Keratinocyte (primary cell): ENCODE data around the gene SUN1. TPM values are rescaled to one million over a fixed set of nuclear protein-coding genes. Genes with fewer than 3 reads are reported as not detected.

Experiments used
- DNase-seq: peaks from one replicate; pipeline ENCODE4 v3.0.0-alpha.2; 2011; ENCODE audit warnings: low read depth, missing footprints, low spot score
- FAIRE-seq: peaks from 2 replicates; lab custom pipeline; 2011; peaks lifted over from hg19 to GRCh38; lab: Jason Lieb, UNC
- H2AFZ ChIP-seq: 2 replicates; pipeline ENCODE4 v1.6.0; 2012; ENCODE audit warnings: low read length, control low read depth, inconsistent platforms; ENCODE audit not compliant: control insufficient read depth
- H3K27ac ChIP-seq: 2 replicates; pipeline ENCODE4 v1.5.1; 2011; ENCODE audit warnings: low read length; ENCODE audit not compliant: control insufficient read depth, insufficient read depth
- H3K27me3 ChIP-seq: 3 replicates; pipeline ENCODE4 v1.6.0; 2011; ENCODE audit warnings: low read length; ENCODE audit not compliant: control insufficient read depth, insufficient read depth; ENCODE audit errors: extremely low read depth
- H3K36me3 ChIP-seq, 2 experiments: 2 replicates in 1 of 2; 3 replicates in 1 of 2; pipeline ENCODE4 v1.5.1; 2011; ENCODE audit warnings: low read length in 2 of 2, mild to moderate bottlenecking in 1 of 2; ENCODE audit not compliant: control insufficient read depth in 2 of 2, insufficient read depth in 2 of 2; ENCODE audit errors: extremely low read depth in 1 of 2
- H3K4me1 ChIP-seq: 3 replicates; pipeline ENCODE4 v1.5.1; 2011; ENCODE audit warnings: low read length; ENCODE audit not compliant: control insufficient read depth, insufficient read depth; ENCODE audit errors: extremely low read depth
- H3K4me2 ChIP-seq: 3 replicates; pipeline ENCODE4 v1.6.0; 2011; ENCODE audit warnings: low read depth, low read length; ENCODE audit not compliant: control insufficient read depth, insufficient read depth; ENCODE audit errors: extremely low read depth
- H3K4me3 ChIP-seq, 3 experiments: fragments of 200-600 bp in 1 of 3; sonication (generic) in 1 of 3; 2 replicates in 2 of 3; 3 replicates in 1 of 3; pipeline ENCODE4 v1.5.1; 2011 to 2016; ENCODE audit warnings: low read length in 3 of 3, mild to moderate bottlenecking in 3 of 3, control low read depth in 2 of 3, inconsistent platforms in 1 of 3, low read depth in 1 of 3, mixed read lengths in 1 of 3, mixed run types in 1 of 3, moderate library complexity in 1 of 3; ENCODE audit not compliant: control insufficient read depth in 2 of 3, insufficient read depth in 2 of 3; ENCODE audit errors: extremely low read depth in 1 of 3
- H3K79me2 ChIP-seq: 2 replicates; pipeline ENCODE4 v1.6.0; 2012; ENCODE audit warnings: low read length; ENCODE audit not compliant: control insufficient read depth, insufficient read depth
- H3K9ac ChIP-seq: 3 replicates; pipeline ENCODE4 v1.6.0; 2011; ENCODE audit warnings: low read length; ENCODE audit not compliant: control insufficient read depth, insufficient read depth; ENCODE audit errors: extremely low read depth
- H3K9me1 ChIP-seq: 3 replicates; pipeline ENCODE4 v1.6.0; 2011; ENCODE audit warnings: low read length; ENCODE audit not compliant: control insufficient read depth, insufficient read depth; ENCODE audit errors: extremely low read depth
- H3K9me3 ChIP-seq: 2 replicates; pipeline ENCODE4 v1.5.1; 2012; ENCODE audit warnings: low read depth, low read length; ENCODE audit not compliant: control insufficient read depth
- H4K20me1 ChIP-seq: 3 replicates; pipeline ENCODE4 v1.6.0; 2011; ENCODE audit warnings: low read length; ENCODE audit not compliant: control insufficient read depth, insufficient read depth; ENCODE audit errors: extremely low read depth
- CTCF ChIP-seq, 3 experiments: IDR thresholded peaks in 1 of 3; conservative IDR thresholded peaks in 1 of 3; optimal IDR thresholded peaks in 1 of 3; 2 replicates in 2 of 3; 3 replicates in 1 of 3; pipeline versions ENCODE3 to v1.5.1; 2011; ENCODE audit warnings: low read length in 3 of 3, mild to moderate bottlenecking in 3 of 3, moderate library complexity in 2 of 3, control low read depth in 1 of 3, inconsistent platforms in 1 of 3; ENCODE audit not compliant: insufficient read depth in 2 of 3; ENCODE audit errors: extremely low read depth in 1 of 3
- EZH2 ChIP-seq: IDR thresholded peaks from one replicate; pipeline ENCODE4 v1.6.1; 2012; ENCODE audit warnings: inconsistent platforms, mild to moderate bottlenecking, low read length, moderate library complexity
- dilution Hi-C: fragments of 300-500 bp; cut with MboI; formaldehyde crosslinking; loops from one replicate; pipeline ENCODE4 v1.7.0; 2020; ENCODE audit warnings: low sequenced_read_pairs; ENCODE audit not compliant: extremely low pct_ligation_motif_present
- polyA plus RNA-seq, 5 experiments: library from polyadenylated mRNA; depleted of rRNA in 3 of 5; stranded (reverse) in 3 of 5; stranded (forward) in 1 of 5; unstranded in 1 of 5; fragments of >200 nt; gene quantifications; 1 replicate in 1 of 5; 2 replicates in 3 of 5; 3 replicates in 1 of 5; pipeline versions ENCODE4 v1.2.1 to v1.2.3, GENCODE V29; 2011 to 2012; ENCODE audit warnings: missing spikeins in 2 of 5, low read depth in 1 of 5, low replicate concordance in 1 of 5

SUN1 gene
- polyA plus RNA-seq, 1 donor (not counting 4 experiments of a cell fraction or from before 2014, with no cell fraction given): 166 TPM

- no peaks in the 10 kb centered on the region for H3K4me1 ChIP-seq
- H2AFZ ChIP-seq: no peak overlapping the region
- no peaks in the 10 kb centered on the region for H3K79me2 ChIP-seq
- TF ChIP-seq CTCF (optimal IDR thresholded peaks at IDR 0.05 in 1 of 3, IDR thresholded peaks at IDR 0.05 in 1 of 3, conservative IDR thresholded peaks at IDR 0.05 in 1 of 3; ENCODE audit: extremely low read depth in 1 of 3, insufficient read depth in 2 of 3, low read length in 3 of 3) (no peak), EZH2 (no peak)
- FAIRE-seq: no peak
- no peaks in the 10 kb centered on the region for H3K9me1 ChIP-seq
- no peak overlapping the region for H3K9ac ChIP-seq
- H3K27me3 ChIP-seq: no peaks in the 10 kb centered on the region
- H3K9me3 ChIP-seq: no peaks in the 10 kb centered on the region
- no peak overlapping the region for H3K4me3 ChIP-seq
- no peak overlapping the region for H3K4me2 ChIP-seq
- peaks cover 3 to 13% of the 10 kb centered on the region in 2 experiments for H3K36me3 ChIP-seq
- H4K20me1 ChIP-seq: no peaks in the 10 kb centered on the region
- no peak overlapping the region for H3K27ac ChIP-seq
- no peak for DNase-seq
- dilution Hi-C loops: no loop called here
Observed at GRCh38 chr7:897086-897485, 64.8 kb downstream of the SUN1 start.

GRCh38 chr7:897771-898376, 65.6 kb downstream of the SUN1 start:
- Histone ChIP-seq H3K4me3 (no peak overlapping the region), H3K4me1 (no peaks in the 10 kb centered on the region), H3K36me3 (peaks cover 0 to 12% of the 10 kb centered on the region in 2 experiments), H3K9me3 (no peaks in the 10 kb centered on the region), H3K4me2 (no peak overlapping the region), H2AFZ (no peak overlapping the region), H3K79me2 (no peaks in the 10 kb centered on the region), H3K9me1 (no peaks in the 10 kb centered on the region), H3K9ac (no peak overlapping the region), H3K27ac (no peak overlapping the region), H3K27me3 (no peaks in the 10 kb centered on the region), H4K20me1 (no peaks in the 10 kb centered on the region)
- dilution Hi-C loops: no loop called here
- DNase-seq (no peak), FAIRE-seq (no peak)
- no peak for TF ChIP-seq CTCF (optimal IDR thresholded peaks at IDR 0.05 in 1 of 3, IDR thresholded peaks at IDR 0.05 in 1 of 3, conservative IDR thresholded peaks at IDR 0.05 in 1 of 3; ENCODE audit: extremely low read depth in 1 of 3, insufficient read depth in 2 of 3, low read length in 3 of 3)
- no peak for TF ChIP-seq EZH2
